Mononuclear cell (primary cell): Measurements from ENCODE around the gene CLEC16A. TPM values are rescaled to one million over a fixed set of nuclear protein-coding genes. Genes with fewer than 3 reads are reported as not detected.

Source experiments
- H3K27me3 ChIP-seq: 2 replicates; pipeline ENCODE4 v1.6.0; 2011; ENCODE audit warnings: low read length, control low read depth; ENCODE audit not compliant: insufficient read depth
- H3K4me1 ChIP-seq: 2 replicates; pipeline ENCODE4 v1.5.1; 2011; ENCODE audit warnings: mild to moderate bottlenecking, low read length, control low read depth; ENCODE audit not compliant: insufficient read depth
- H3K4me3 ChIP-seq: 2 replicates; pipeline ENCODE4 v1.5.1; 2011; ENCODE audit warnings: mild to moderate bottlenecking, low read length, moderate library complexity
- H3K9me3 ChIP-seq: 2 replicates; pipeline ENCODE4 v1.5.1; 2011; ENCODE audit warnings: low read depth, mild to moderate bottlenecking, control low read depth, low read length
- total RNA-seq: library from RNA; depleted of rRNA; stranded (reverse); fragments of >200 nt; gene quantifications from one replicate; pipeline ENCODE4 v1.2.3, GENCODE V29; 2012

Gene CLEC16A
- total RNA-seq, 1 donor, result 26.9 TPM

GRCh38 chr16:11015607-11016006 lies 71.2 kb downstream of the CLEC16A start:
- H3K4me1 ChIP-seq, result no peaks in the 10 kb centered on the region
- H3K4me3 ChIP-seq, result no peak overlapping the region
- H3K27me3 ChIP-seq, result no peaks in the 10 kb centered on the region
- H3K9me3 ChIP-seq, result no peaks in the 10 kb centered on the region

- Histone ChIP-seq H3K27me3 (no peaks in the 10 kb centered on the region), H3K4me3 (no peak overlapping the region), H3K4me1 (no peaks in the 10 kb centered on the region), H3K9me3 (no peaks in the 10 kb centered on the region)
Measured at GRCh38 chr16:11016524-11016988, 72.2 kb downstream of the CLEC16A start.

- Histone ChIP-seq H3K27me3 (no peaks in the 10 kb centered on the region), H3K4me1 (no peaks in the 10 kb centered on the region), H3K9me3 (no peaks in the 10 kb centered on the region), H3K4me3 (no peak overlapping the region)
Measured at GRCh38 chr16:11016993-11017392, 72.6 kb downstream of the CLEC16A start.

GRCh38 chr16:11017499-11017898 lies 73.1 kb downstream of the CLEC16A start:
- no peaks in the 10 kb centered on the region for H3K9me3 ChIP-seq
- H3K27me3 ChIP-seq, result no peaks in the 10 kb centered on the region
- no peak overlapping the region for H3K4me3 ChIP-seq
- H3K4me1 ChIP-seq, result no peaks in the 10 kb centered on the region

GRCh38 chr16:11020388-11020787 lies 76.0 kb downstream of the CLEC16A start:
- Histone ChIP-seq H3K4me1 (no peaks in the 10 kb centered on the region), H3K9me3 (no peaks in the 10 kb centered on the region), H3K27me3 (no peaks in the 10 kb centered on the region), H3K4me3 (no peak overlapping the region)

- Histone ChIP-seq H3K4me3 (no peak overlapping the region), H3K9me3 (peaks cover 4% of the 10 kb centered on the region), H3K27me3 (no peaks in the 10 kb centered on the region), H3K4me1 (no peaks in the 10 kb centered on the region)
Measured at GRCh38 chr16:11020792-11021551, 76.6 kb downstream of the CLEC16A start.

- H3K27me3 ChIP-seq, result no peaks in the 10 kb centered on the region
- H3K4me1 ChIP-seq, result no peaks in the 10 kb centered on the region
- H3K9me3 ChIP-seq, result peaks cover 11% of the 10 kb centered on the region
- H3K4me3 ChIP-seq, result no peak overlapping the region
Measured at GRCh38 chr16:11022002-11022401, 77.6 kb downstream of the CLEC16A start.

- peaks cover 11% of the 10 kb centered on the region for H3K9me3 ChIP-seq
- H3K4me1 ChIP-seq, result no peaks in the 10 kb centered on the region
- H3K27me3 ChIP-seq, result no peaks in the 10 kb centered on the region
- no peak overlapping the region for H3K4me3 ChIP-seq
Measured at GRCh38 chr16:11023262-11024039, 79.1 kb downstream of the CLEC16A start.

- Histone ChIP-seq H3K9me3 (peaks cover 16% of the 10 kb centered on the region), H3K4me3 (no peak overlapping the region), H3K27me3 (no peaks in the 10 kb centered on the region), H3K4me1 (no peaks in the 10 kb centered on the region)
Measured at GRCh38 chr16:11024333-11025053, 80.1 kb downstream of the CLEC16A start.

GRCh38 chr16:11025120-11025531 lies 80.8 kb downstream of the CLEC16A start:
- H3K9me3 ChIP-seq, result peaks cover 16% of the 10 kb centered on the region
- H3K4me3 ChIP-seq, result no peak overlapping the region
- no peaks in the 10 kb centered on the region for H3K4me1 ChIP-seq

GRCh38 chr16:11029948-11030347 lies 85.6 kb downstream of the CLEC16A start:
- H3K9me3 ChIP-seq, result peaks cover 16% of the 10 kb centered on the region
- H3K4me1 ChIP-seq, result no peaks in the 10 kb centered on the region
- no peaks in the 10 kb centered on the region for H3K27me3 ChIP-seq
- H3K4me3 ChIP-seq, result no peak overlapping the region

More at GRCh38 chr16:11025120-11025531, 80.8 kb downstream of the CLEC16A start:
- H3K27me3 ChIP-seq, result no peaks in the 10 kb centered on the region

GRCh38 chr16:11030990-11031510 lies 86.7 kb downstream of the CLEC16A start:
- no peaks in the 10 kb centered on the region for H3K27me3 ChIP-seq
- H3K4me1 ChIP-seq, result no peaks in the 10 kb centered on the region
- no peak overlapping the region for H3K4me3 ChIP-seq
- peaks cover 11% of the 10 kb centered on the region for H3K9me3 ChIP-seq

GRCh38 chr16:11032000-11032921 lies 87.9 kb downstream of the CLEC16A start:
- Histone ChIP-seq H3K27me3 (no peaks in the 10 kb centered on the region), H3K4me3 (no peak overlapping the region), H3K4me1 (no peaks in the 10 kb centered on the region), H3K9me3 (peaks cover 5% of the 10 kb centered on the region)

GRCh38 chr16:11032922-11033291 lies 88.5 kb downstream of the CLEC16A start:
- Histone ChIP-seq H3K4me3 (no peak overlapping the region), H3K27me3 (no peaks in the 10 kb centered on the region), H3K9me3 (peaks cover 5% of the 10 kb centered on the region), H3K4me1 (no peaks in the 10 kb centered on the region)
